GM21528 (cell line): ENCODE data around the gene UBE2M.
A peak's percentile ranks its signal among the peaks of the same experiment; 100 is the strongest.

Source experiments
- ATAC-seq: cut with Tn5 transposase; IDR thresholded peaks from one replicate; pipeline ENCODE4 v1.9.1; 2021; ENCODE audit warnings: mild to moderate bottlenecking, moderate library complexity; ENCODE audit not compliant: unreplicated experiment, low FRiP score

Gene UBE2M

DNA sequence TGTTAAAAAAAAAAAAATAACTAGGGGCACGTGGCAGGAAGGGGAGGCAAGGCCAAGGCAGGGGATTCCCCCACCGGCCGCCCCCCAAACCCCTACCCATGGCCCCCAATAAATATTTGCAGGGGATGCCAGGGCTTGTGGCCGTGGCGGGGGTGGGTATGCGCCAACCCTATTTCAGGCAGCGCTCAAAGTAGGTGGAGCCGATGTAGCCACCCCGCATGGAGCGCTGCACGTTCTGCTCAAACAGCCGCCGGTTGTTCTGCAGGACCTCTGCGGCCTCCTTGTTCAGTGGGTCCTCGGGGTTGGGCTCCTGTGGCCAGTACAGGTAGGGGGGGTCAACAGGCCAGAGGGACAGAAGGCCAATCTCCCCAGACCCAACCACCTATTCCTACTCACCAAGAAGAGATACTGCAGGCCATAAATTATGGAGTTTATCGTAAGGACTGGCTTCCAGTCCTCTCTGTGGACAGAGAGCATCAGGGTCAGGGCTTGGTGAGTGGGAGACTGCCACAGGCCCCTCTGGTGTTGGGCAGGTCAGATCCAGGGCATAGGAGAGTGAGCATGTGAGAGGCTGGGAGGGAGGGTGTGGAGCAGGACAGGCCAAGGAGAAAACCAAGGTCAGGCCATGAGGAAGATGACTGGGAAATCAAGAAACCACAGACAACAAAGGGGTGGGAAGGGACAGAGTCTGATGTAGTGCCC, 2.3 kb downstream of the UBE2M start:
- no peak for ATAC-seq

DNA sequence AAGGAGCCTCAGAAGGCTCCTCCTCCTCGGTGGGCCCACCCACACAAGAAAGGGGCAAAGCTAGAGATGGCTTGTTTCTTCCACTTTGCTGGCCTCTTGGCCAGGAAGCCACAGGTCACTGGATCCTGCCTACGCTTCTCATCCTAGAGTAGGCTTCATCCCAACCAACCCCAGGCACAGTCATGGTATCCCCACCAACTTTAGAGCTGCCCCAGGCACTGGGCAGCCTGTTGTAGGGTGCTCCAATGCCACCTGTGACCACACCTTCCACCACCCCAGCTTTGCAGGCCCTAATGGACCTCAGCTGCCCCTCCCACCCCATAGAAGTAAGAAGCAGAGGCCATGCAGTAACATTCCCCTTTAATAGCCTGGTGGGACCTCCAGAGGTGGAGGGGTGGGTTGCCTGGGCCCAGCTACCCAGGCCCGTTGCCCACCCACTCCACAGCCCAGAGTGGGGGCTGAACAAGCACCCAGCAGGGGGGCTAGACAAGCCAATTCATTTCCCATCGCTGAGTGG, 3.0 kb downstream of the UBE2M start:
- ATAC-seq, result no peak

DNA sequence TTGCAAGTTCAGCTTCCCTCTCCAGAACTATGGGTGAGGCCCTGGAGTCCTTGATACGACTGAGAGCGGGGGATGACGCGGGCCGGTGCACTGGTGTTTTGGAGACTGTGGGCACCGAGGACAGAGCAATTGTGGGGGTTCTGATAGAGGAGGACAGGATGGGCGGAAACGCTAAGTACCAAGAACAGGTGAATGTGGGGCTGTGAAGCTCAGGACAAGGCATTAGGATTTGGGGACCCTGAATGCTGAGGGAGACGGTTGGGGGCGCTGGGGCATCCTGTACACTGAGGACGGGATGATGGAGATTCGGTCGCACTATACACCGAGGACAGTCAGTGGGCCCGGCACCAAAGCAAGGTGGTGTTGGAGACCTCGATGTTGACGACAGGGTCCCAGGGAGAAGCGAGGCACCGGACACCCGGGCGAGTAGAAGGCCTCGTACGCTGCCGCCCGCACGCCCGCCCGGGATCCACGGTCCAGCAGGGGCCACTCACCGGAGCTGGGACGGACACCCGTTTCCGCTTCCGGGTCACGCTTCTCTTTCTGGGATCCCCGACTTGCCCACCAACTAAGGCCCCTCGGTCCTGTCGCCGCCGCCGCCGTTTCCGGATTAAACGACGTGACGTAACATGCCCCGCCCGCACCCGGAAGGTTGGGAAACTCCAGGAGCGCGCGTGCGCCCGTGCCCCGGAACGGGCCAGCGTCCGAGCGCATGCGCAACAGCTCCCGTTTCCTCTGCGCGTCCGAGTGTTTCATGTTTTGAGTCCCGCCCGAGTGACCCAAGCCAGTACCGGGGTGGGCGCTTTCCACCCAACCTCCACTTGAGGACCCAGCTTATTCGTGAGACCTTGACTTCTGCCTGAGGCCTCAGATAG, 3.7 kb downstream of the UBE2M start, which contains the start of gene CHMP2A:
Gene CHMP2A, minus strand, starts transcription at position 612 of the 875 bp plus-strand sequence. CDS start 893 bp downstream, outside the sequence.
- ATAC-seq, result no peak

DNA sequence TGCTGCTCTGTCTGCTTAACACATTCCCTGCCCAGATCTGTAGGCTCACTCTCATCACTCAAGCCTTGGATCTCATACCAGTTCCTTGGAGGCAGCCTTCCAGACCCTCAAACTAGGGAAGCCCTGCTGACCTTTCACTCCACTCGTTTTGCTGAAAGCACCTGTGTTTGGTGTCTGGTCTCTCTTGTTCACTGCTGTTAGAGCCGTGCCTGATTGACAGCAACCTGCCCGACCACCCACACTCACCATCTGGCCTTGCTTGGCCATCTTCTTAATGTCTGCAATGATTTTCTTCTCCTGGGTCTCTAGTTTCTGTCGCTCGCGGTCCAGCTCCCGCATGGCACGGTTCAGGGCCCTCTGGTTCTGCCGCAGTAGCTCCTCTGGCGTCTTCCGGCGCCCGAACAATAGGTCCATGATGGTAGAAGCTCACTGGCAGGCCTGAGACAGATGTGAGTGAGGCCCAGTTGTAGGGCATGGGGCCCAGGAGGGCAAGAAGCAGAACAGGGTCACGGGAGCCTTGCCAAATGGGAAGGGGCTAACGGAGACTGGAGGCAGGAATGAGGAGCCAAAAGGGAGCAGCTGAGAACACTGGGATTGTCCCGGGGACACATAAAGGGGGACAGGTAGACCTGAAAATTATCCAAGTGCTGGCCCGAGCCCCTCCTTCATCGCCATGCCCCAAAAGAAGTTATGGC, 4.5 kb downstream of the UBE2M start:
- no peak for ATAC-seq

DNA sequence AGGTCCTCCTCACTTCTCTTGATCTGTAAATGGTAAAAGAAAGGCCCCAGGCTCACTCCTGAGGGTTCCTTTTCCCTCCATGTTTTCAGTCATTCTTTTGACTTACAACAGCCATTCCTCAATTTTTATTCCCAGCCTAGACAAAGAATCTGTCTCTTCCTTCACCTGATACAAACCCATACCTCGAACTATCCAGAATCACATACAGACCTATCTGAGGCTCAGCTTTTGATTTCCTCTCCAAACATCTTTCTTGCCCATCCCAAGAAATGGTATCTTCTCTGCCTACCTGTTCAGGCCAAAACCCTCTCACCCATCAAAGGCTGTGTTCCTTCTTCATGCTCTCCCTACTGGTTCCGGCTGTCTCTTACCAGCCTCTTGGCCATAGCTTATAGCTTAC, 5.8 kb downstream of the UBE2M start:
- no peak for ATAC-seq

DNA sequence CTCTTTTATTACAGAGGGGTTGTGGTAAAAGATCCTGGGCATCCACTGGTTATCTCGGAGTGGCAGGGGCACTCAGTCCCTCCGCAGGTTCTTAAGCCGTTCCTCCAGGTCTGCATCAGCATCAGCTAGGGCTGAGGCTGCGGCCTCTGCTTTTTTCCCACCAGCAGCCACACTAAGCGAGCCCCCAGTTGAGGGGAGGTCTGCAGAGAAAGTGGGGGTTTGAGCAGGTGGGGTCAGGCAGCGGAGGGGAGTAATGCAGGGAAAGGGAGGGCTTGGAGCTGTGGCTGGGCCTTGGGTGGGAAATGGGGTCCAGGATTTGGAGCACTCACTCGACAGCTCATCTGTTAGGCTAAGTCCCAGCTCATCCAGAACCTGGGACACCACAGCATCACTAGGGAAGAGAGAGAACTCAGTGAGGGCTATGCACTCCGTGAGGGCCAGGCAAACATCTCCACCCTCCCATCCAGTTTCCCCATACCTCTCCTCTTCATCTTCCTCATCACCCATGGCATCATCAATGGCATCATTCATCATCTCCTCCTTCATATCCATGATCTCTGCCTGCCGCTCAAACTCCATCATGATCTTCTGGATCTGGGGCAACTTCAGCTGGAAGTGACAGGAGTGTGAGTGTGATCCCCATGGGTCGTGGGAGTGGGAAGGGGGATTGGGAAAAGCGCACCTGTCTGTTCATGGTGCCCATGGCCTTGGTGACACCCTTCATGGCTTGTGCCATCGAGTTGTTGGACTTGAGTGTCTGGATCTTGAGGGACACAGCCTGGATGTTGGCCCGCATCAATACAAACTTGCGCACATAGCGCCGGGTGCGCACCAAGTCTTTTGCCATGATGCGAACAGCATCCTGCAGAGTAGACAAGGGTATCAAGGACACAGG, 6.6 kb downstream of the UBE2M start:
- ATAC-seq, result no peak

DNA sequence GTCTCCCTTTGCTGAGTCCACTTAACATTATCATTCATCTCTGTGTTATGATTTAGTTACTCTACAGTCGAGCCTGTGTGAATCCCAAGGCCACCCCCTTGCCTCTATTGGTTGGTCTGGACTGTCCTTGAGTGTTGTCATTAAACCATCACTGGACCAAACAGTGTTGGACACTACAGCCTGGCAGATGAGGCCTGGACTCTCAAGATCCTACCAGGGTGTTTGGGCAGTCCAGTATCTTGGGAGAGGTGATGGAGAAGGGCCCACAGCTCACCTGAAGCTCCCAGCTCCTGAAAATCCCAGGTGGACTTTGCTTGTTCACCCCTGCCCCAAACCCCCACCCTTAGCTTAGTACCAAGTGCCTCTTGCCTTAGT, 7.3 kb downstream of the UBE2M start:
- no peak for ATAC-seq

DNA sequence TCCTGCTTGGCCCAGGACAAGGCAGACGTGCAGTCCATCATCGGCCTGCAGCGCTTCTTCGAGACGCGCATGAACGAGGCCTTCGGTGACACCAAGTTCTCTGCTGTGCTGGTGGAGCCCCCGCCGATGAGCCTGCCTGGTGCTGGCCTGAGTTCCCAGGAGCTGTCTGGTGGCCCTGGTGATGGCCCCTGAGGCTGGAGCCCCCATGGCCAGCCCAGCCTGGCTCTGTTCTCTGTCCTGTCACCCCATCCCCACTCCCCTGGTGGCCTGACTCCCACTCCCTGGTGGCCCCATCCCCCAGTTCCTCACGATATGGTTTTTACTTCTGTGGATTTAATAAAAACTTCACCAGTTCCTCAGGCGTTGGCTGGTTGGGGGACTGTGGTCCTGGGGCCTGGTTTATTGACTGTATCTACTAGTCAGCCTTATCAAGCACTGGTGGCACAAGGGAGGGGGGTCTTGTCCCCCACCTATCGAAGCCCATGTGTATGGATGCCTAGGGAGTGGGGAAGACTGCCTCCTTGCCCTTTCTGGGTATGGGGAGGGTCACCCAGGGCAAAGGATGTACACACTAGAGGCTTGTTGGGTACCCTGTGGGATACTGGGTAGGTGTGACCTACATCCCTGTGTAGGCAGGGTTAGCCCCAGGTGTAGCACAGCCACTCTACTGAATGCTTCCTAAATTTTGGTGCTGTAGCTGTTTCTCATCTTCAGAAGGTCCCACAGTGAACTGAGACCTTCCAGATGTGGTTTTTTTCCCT, 7.9 kb downstream of the UBE2M start:
- ATAC-seq, result no peak

DNA sequence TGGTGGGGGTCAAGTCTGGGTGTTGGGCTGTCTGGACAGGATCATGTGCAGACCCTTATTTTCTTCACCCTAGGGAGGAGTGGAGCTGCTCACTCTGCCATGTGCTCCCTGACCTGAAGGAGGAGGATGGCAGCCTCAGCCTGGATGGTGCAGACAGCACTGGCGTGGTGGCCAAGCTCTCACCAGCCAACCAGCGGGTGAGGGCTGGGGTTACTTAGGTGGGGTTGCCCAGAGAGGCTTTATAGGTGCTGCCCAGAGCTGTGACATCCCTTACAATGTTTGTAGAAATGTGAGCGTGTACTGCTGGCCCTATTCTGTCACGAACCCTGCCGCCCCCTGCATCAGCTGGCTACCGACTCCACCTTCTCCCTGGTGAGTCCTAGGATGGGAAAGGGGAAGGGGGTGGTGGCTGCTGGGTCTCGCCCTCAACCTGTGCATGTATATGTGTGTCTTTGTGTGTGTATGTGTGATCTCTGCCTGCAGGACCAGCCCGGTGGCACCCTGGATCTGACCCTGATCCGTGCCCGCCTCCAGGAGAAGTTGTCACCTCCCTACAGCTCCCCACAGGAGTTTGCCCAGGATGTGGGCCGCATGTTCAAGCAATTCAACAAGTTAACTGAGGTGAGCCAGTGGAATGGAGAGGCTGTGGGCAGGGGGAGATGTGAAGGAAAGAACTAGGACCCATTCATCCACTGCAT, 8.6 kb downstream of the UBE2M start:
- no peak for ATAC-seq

DNA sequence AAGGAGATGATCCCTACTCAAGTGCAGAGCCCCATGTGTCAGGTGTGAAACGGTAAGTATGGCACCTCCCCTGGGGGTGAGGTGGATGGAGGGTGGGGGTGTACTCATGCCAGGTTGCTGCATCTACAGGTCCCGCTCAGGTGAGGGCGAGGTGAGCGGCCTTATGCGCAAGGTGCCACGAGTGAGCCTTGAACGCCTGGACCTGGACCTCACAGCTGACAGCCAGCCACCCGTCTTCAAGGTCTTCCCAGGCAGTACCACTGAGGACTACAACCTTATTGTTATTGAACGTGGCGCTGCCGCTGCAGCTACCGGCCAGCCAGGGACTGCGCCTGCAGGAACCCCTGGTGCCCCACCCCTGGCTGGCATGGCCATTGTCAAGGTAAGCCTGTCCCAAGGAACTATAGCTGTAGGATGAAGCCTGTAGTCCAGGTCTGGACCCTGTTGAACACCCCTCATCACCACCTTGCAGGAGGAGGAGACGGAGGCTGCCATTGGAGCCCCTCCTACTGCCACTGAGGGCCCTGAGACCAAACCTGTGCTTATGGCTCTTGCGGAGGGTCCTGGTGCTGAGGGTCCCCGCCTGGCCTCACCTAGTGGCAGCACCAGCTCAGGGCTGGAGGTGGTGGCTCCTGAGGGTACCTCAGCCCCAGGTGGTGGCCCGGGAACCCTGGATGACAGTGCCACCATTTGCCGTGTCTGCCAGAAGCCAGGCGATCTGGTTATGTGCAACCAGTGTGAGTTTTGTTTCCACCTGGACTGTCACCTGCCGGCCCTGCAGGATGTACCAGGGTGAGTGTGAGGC, 9.3 kb downstream of the UBE2M start:
- no peak for ATAC-seq

DNA sequence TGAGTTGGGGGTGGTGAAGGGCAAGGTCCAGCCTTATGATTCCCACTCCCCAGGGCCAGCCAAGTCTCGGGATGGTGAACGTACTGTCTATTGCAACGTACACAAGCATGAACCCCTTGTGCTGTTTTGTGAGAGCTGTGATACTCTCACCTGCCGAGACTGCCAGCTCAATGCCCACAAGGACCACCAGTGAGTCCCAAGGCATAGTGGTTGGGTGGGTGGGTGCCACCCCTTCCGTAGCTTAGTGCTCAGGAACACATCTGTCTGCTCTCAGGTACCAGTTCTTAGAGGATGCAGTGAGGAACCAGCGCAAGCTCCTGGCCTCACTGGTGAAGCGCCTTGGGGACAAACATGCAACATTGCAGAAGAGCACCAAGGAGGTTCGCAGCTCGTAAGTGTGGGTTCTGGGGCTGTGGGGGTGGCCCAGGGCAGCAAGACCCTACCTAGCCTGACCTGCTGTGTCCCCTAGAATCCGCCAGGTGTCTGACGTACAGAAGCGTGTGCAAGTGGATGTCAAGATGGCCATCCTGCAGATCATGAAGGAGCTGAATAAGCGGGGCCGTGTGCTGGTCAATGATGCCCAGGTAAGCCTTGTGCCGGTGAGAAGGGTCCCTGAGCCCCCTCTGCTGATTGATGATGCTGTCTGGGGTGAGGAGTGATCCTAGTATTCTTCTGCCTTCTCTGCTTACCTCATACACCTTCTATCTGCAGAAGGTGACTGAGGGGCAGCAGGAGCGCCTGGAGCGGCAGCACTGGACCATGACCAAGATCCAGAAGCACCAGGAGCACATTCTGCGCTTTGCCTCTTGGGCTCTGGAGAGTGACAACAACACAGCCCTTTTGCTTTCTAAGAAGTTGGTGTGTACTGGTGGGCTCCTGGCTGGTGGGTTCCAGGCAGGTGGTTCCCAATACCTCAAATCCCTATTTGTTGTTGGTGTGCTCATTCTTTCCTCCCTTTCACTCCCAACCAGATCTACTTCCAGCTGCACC, 10.8 kb downstream of the UBE2M start:
- ATAC-seq, result no peak

DNA sequence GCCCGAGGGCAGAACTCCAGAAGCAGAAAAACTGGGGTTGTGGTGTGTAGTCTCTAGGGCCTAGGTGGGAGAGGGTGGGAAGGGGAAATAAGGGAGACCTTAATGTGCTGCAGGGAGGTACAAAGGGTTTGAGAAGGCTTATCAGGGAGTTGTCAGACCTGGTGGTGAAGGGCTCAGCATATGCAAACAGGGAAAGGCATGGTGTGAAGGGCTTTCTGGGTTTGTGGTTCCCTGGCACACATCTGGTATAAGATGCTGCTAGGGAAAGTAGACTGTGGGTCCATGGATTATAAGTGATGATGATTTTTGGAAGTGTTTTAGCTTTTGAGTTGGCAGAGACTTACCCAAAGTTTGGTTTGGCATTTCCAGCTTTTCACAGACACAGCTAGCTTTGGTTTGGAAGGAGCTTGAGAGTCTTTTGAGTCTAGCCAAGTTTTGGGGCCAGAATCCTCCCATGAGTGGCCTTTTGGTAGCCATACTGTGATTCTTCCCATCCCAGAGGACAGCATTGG, 12.3 kb downstream of the UBE2M start:
- no peak for ATAC-seq

DNA sequence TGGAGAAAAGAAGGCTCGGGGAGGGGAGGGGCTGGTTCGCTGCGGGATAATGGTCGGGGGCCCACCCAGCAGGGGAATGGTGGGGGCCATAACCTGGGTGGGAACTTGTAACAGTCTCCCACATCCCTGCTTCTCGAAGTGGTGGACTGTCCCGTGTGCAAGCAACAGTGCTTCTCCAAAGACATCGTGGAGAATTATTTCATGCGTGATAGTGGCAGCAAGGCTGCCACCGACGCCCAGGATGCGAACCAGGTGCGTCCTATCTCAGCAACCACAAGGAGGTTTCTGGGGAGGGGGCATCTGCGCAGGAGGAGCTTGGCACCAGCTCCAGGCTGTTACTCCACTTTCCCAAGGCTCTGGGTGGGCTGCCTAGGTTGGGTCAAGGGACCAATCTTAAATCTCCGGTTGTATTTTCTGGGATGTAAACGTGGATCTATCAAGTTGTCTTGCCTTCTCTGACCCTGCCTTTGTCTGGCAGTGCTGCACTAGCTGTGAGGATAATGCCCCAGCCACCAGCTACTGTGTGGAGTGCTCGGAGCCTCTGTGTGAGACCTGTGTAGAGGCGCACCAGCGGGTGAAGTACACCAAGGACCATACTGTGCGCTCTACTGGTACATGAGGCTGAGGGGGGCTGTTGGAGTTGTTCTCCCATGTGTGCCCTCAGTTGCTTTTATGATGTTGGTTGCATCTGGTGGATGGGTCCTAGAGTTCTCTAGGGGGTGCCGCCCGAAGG, 13.0 kb downstream of the UBE2M start:
- no peak for ATAC-seq

DNA sequence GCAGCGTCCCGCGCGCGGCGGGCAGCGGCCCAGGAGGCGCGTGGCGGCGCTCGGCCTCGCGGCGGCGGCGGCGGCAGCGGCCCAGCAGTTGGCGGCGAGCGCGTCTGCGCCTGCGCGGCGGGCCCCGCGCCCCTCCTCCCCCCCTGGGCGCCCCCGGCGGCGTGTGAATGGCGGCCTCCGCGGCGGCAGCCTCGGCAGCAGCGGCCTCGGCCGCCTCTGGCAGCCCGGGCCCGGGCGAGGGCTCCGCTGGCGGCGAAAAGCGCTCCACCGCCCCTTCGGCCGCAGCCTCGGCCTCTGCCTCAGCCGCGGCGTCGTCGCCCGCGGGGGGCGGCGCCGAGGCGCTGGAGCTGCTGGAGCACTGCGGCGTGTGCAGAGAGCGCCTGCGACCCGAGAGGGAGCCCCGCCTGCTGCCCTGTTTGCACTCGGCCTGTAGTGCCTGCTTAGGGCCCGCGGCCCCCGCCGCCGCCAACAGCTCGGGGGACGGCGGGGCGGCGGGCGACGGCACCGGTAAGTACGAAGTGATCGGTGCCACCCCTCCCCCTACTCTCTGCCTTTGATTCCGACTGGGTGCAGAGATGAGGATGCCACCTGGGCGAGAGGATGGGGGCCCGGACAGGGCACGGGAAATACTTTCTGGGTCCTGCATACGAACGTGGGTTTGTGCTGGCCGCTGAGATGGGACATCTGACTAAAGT, 13.7 kb downstream of the UBE2M start:
- ATAC-seq, result peak; percentile 53
